Activated naive CD4-positive, alpha-beta T cell treated with anti-CD3 and anti-CD28 coated beads for 36 hours (primary cell): ENCODE data around the gene DDA1. TPM values are rescaled to one million over a fixed set of nuclear protein-coding genes. Genes with fewer than 3 reads are reported as not detected.

Experiments
- CTCF ChIA-PET: fragments of 350-600 bp; sonication (Branson Sonifier 250); formaldehyde crosslinking; loops from one replicate; lab custom pipeline; 2021; ENCODE audit warnings: antibody characterized with exemption; lab: Charles Lee
- DNase-seq: peaks from one replicate; pipeline ENCODE4 v3.0.0-alpha.2; 2020
- H3K27ac Mint-ChIP-seq: one replicate; pipeline ENCODE4 v1.8.0; 2021; ENCODE audit warnings: mild to moderate bottlenecking, mixed read lengths
- H3K27me3 Mint-ChIP-seq: one replicate; pipeline ENCODE4 v1.8.0; 2021; ENCODE audit warnings: low read depth, mixed read lengths
- H3K36me3 Mint-ChIP-seq: one replicate; pipeline ENCODE4 v1.8.0; 2021; ENCODE audit warnings: low read depth, mixed read lengths
- H3K4me1 Mint-ChIP-seq: one replicate; pipeline ENCODE4 v1.8.0; 2021; ENCODE audit warnings: low read depth, mixed read lengths
- H3K4me3 Mint-ChIP-seq: one replicate; pipeline ENCODE4 v1.8.0; 2021; ENCODE audit warnings: mild to moderate bottlenecking, moderate library complexity, mixed read lengths
- H3K9me3 Mint-ChIP-seq: one replicate; pipeline ENCODE4 v1.8.0; 2021; ENCODE audit warnings: mixed read lengths
- intact Hi-C: fragments of 100-400 bp; cut with micrococcal nuclease; formaldehyde crosslinking; loops from one replicate; pipeline ENCODE4 v1.15.1; 2023
- total RNA-seq, 2 experiments: library from RNA; stranded (reverse); gene quantifications; one replicate each; pipeline ENCODE4 v1.2.3, GENCODE V29; 2021

DDA1 gene
- total RNA-seq: 10 to 100 TPM; 26.2 to 28.6 TPM

- H3K27me3 Mint-ChIP-seq: no peaks in the 10 kb centered on the region
- DNase-seq: peak; percentile 100
These were observed at the start of gene DDA1 for GRCh38 chr19:17309198-17309964. Gene DDA1, plus strand, starts transcription at chr19:17309563. Its CDS starts 92 bp downstream, at chr19:17309655.

GRCh38 chr19:17259934-17260333 is 49.4 kb upstream of the DDA1 start:
- Mint-ChIP-seq H3K9me3 (no peaks in the 10 kb centered on the region), H3K27me3 (no peaks in the 10 kb centered on the region), H3K27ac (no peak overlapping the region), H3K4me1 (peaks cover 10% of the 10 kb centered on the region), H3K36me3 (no peaks in the 10 kb centered on the region), H3K4me3 (no peak overlapping the region)
- DNase-seq: no peak
- intact Hi-C loops: loop anchor here (1.0 kb wide), 1 partner anchor 193 kb away; no protein-coding TSS in a partner anchor
- CTCF ChIA-PET: interaction anchor here (0.6 to 6.0 kb wide), 14 partner anchors 10 to 211 kb away, joined by 3 to 59 read pairs (median 5); partner anchors contain the start of gene ANKLE1

More at GRCh38 chr19:17309198-17309964, at the start of gene DDA1:
- peak within 1 kb of the TSS; percentile 97 for H3K4me3 Mint-ChIP-seq
- H3K36me3 Mint-ChIP-seq: peaks cover 7% of the 10 kb centered on the region
- CTCF ChIA-PET: interaction anchor here (0.5 to 2.1 kb wide), 5 partner anchors 9 to 117 kb away, joined by 3 to 6 read pairs (median 3); partner anchors contain the start of gene BABAM1
- H3K9me3 Mint-ChIP-seq: no peaks in the 10 kb centered on the region
- intact Hi-C loops: loop anchor here (1.0 to 10.0 kb wide), 9 partner anchors 19 to 767 kb away; partner anchors contain the start of genes CHERP, GTPBP3, HAUS8 and MYO9B
- H3K4me1 Mint-ChIP-seq: peaks cover 47% of the 10 kb centered on the region
- H3K27ac Mint-ChIP-seq: peak within 1 kb of the TSS; percentile 86

- no peaks in the 10 kb centered on the region for H3K27me3 Mint-ChIP-seq
- CTCF ChIA-PET: interaction anchor here (0.6 to 6.0 kb wide), 15 partner anchors 18 to 403 kb away, joined by 3 to 59 read pairs (median 4); partner anchors contain the start of gene ANKLE1
- no peak overlapping the region for H3K27ac Mint-ChIP-seq
- H3K4me1 Mint-ChIP-seq: peaks cover 10% of the 10 kb centered on the region
- peak; percentile 95 for DNase-seq
- intact Hi-C loops: loop anchor here (1.0 kb wide), 2 partner anchors 21 to 194 kb away; no protein-coding TSS in a partner anchor
- no peak overlapping the region for H3K4me3 Mint-ChIP-seq
- H3K9me3 Mint-ChIP-seq: no peaks in the 10 kb centered on the region
- no peaks in the 10 kb centered on the region for H3K36me3 Mint-ChIP-seq
These were observed 48.5 kb upstream of the DDA1 start for GRCh38 chr19:17260842-17261325.

GRCh38 chr19:17262557-17262956 is 46.8 kb upstream of the DDA1 start:
- no peak overlapping the region for H3K4me3 Mint-ChIP-seq
- no peaks in the 10 kb centered on the region for H3K27me3 Mint-ChIP-seq
- H3K36me3 Mint-ChIP-seq: no peaks in the 10 kb centered on the region
- CTCF ChIA-PET: interaction anchor here (0.6 to 6.0 kb wide), 2 partner anchors 19 to 186 kb away, joined by 4 to 59 read pairs; partner anchors contain the start of gene ANKLE1
- no peak overlapping the region for H3K27ac Mint-ChIP-seq
- H3K4me1 Mint-ChIP-seq: peaks cover 17% of the 10 kb centered on the region
- H3K9me3 Mint-ChIP-seq: no peaks in the 10 kb centered on the region
- no peak for DNase-seq
- intact Hi-C loops: no loop called here

- DNase-seq: no peak
- Mint-ChIP-seq H3K27me3 (no peaks in the 10 kb centered on the region), H3K9me3 (no peaks in the 10 kb centered on the region), H3K27ac (peak overlapping the region; percentile 32), H3K4me1 (peaks cover 25% of the 10 kb centered on the region), H3K36me3 (no peaks in the 10 kb centered on the region), H3K4me3 (no peak overlapping the region)
- CTCF ChIA-PET: interaction anchor here (0.6 to 5.3 kb wide), 4 partner anchors 15 to 202 kb away, joined by 3 to 38 read pairs (median 4); partner anchors contain the start of gene ANKLE1
- intact Hi-C loops: no loop called here
These were observed 45.4 kb upstream of the DDA1 start for GRCh38 chr19:17263712-17264640.

GRCh38 chr19:17264641-17264979 is 44.8 kb upstream of the DDA1 start, which contains the start of gene USHBP1:
Gene USHBP1, minus strand, starts transcription at chr19:17264745. Its CDS starts 446 bp downstream, at chr19:17264299.
- no peak within 1 kb of the TSS for H3K4me3 Mint-ChIP-seq
- H3K27me3 Mint-ChIP-seq: no peaks in the 10 kb centered on the region
- no peak for DNase-seq
- CTCF ChIA-PET: interaction anchor here (0.9 to 5.3 kb wide), 3 partner anchors 16 to 201 kb away, joined by 3 to 38 read pairs (median 4); partner anchors contain the start of gene ANKLE1
- no peaks in the 10 kb centered on the region for H3K9me3 Mint-ChIP-seq
- H3K27ac Mint-ChIP-seq: peak within 1 kb of the TSS; percentile 36
- H3K36me3 Mint-ChIP-seq: peaks cover 1% of the 10 kb centered on the region
- intact Hi-C loops: no loop called here
- peaks cover 25% of the 10 kb centered on the region for H3K4me1 Mint-ChIP-seq

GRCh38 chr19:17266026-17266425 is 43.3 kb upstream of the DDA1 start:
- no peak for DNase-seq
- Mint-ChIP-seq H3K27me3 (no peaks in the 10 kb centered on the region), H3K4me3 (no peak overlapping the region), H3K4me1 (peaks cover 21% of the 10 kb centered on the region), H3K36me3 (peaks cover 6% of the 10 kb centered on the region), H3K27ac (no peak overlapping the region), H3K9me3 (no peaks in the 10 kb centered on the region)
- CTCF ChIA-PET: interaction anchor here (0.6 to 5.3 kb wide), 4 partner anchors 12 to 310 kb away, joined by 3 to 38 read pairs (median 4); partner anchors contain the start of gene ANKLE1
- intact Hi-C loops: loop anchor here (2.0 to 5.0 kb wide), 2 partner anchors 191 to 439 kb away; partner anchors contain the start of genes HAUS8, MYO9B and SIN3B

GRCh38 chr19:17266589-17266974 is 42.8 kb upstream of the DDA1 start:
- CTCF ChIA-PET: interaction anchor here (0.8 to 5.3 kb wide), 6 partner anchors 9 to 119 kb away, joined by 3 to 38 read pairs (median 4); partner anchors contain the start of gene ANKLE1
- peaks cover 9% of the 10 kb centered on the region for H3K36me3 Mint-ChIP-seq
- DNase-seq: no peak
- H3K4me1 Mint-ChIP-seq: peaks cover 20% of the 10 kb centered on the region
- intact Hi-C loops: loop anchor here (2.0 to 5.0 kb wide), 2 partner anchors 192 to 439 kb away; partner anchors contain the start of genes HAUS8, MYO9B and SIN3B
- no peaks in the 10 kb centered on the region for H3K27me3 Mint-ChIP-seq
- H3K27ac Mint-ChIP-seq: peak overlapping the region; percentile 85
- H3K9me3 Mint-ChIP-seq: no peaks in the 10 kb centered on the region
- peak overlapping the region; percentile 87 for H3K4me3 Mint-ChIP-seq

GRCh38 chr19:17266975-17267788 is 42.2 kb upstream of the DDA1 start, which contains the start of gene BABAM1:
Gene BABAM1, plus strand, starts transcription at chr19:17267443. Its CDS starts 1,364 bp downstream, at chr19:17268807.
- H3K4me3 Mint-ChIP-seq: peak within 1 kb of the TSS; percentile 87
- H3K27me3 Mint-ChIP-seq: no peaks in the 10 kb centered on the region
- intact Hi-C loops: loop anchor here (1.0 to 5.0 kb wide), 8 partner anchors 21 to 440 kb away; partner anchors contain the start of genes GTPBP3, HAUS8, MRPL34 and MYO9B

GRCh38 chr19:17268754-17269153 is 40.6 kb upstream of the DDA1 start:
- Mint-ChIP-seq H3K27ac (no peak overlapping the region), H3K36me3 (peaks cover 12% of the 10 kb centered on the region)

More at GRCh38 chr19:17266975-17267788, 42.2 kb upstream of the DDA1 start, which contains the start of gene BABAM1:
- CTCF ChIA-PET: interaction anchor here (0.5 to 5.3 kb wide), 9 partner anchors 9 to 212 kb away, joined by 3 to 38 read pairs (median 3); partner anchors contain the start of genes ANKLE1 and DDA1
- peak; percentile 99 for DNase-seq
- no peaks in the 10 kb centered on the region for H3K9me3 Mint-ChIP-seq
- H3K36me3 Mint-ChIP-seq: peaks cover 9% of the 10 kb centered on the region
- peaks cover 20% of the 10 kb centered on the region for H3K4me1 Mint-ChIP-seq
- peak within 1 kb of the TSS; percentile 85 for H3K27ac Mint-ChIP-seq

More at GRCh38 chr19:17268754-17269153, 40.6 kb upstream of the DDA1 start:
- DNase-seq: no peak
- intact Hi-C loops: loop anchor here (5.0 kb wide), 1 partner anchor 441 kb away; the partner anchor contains the start of gene SIN3B
- Mint-ChIP-seq H3K27me3 (no peaks in the 10 kb centered on the region), H3K4me3 (peak overlapping the region; percentile 41), H3K4me1 (peaks cover 20% of the 10 kb centered on the region), H3K9me3 (no peaks in the 10 kb centered on the region)
- CTCF ChIA-PET: interaction anchor here (0.6 to 0.7 kb wide), 3 partner anchors 34 to 554 kb away, joined by 3 to 4 read pairs (median 3); partner anchors contain the start of gene CCDC194
